NCI-H1930 (cell line): ENCODE results near the gene EPHA8.

Experiments used
- DNase-seq, 2 experiments: peaks; one replicate each; lab custom pipeline; 2025; lab: John Stamatoyannopoulos, UW

EPHA8 gene

GRCh38 chr1:22646384-22646783, 83.1 kb downstream of the EPHA8 start:
- DNase-seq: no peak

- no peak for DNase-seq
These were observed 86.9 kb downstream of the EPHA8 start for GRCh38 chr1:22650089-22650693.

GRCh38 chr1:22651941-22652856, 88.9 kb downstream of the EPHA8 start:
- no peak for DNase-seq

- no peak for DNase-seq
These were observed 89.6 kb downstream of the EPHA8 start, which contains the start of gene C1QB for GRCh38 chr1:22652881-22653316. Gene C1QB, plus strand, starts transcription at chr1:22653236. Its CDS starts 6,227 bp downstream, at chr1:22659463.
